GM06990 (cell line): Measurements from ENCODE around the gene FAM13B.

Experiments
- DNase-seq: peaks from one replicate; pipeline ENCODE4 v3.0.0-alpha.2; 2011; ENCODE audit not compliant: insufficient read length; ENCODE audit errors: extremely low read depth
- H3K27me3 ChIP-seq: replicated peaks from 2 replicates; pipeline ENCODE4 v1.6.0; 2011; ENCODE audit warnings: low read length; ENCODE audit not compliant: control insufficient read depth, insufficient read depth
- H3K36me3 ChIP-seq: 2 replicates; pipeline ENCODE4 v1.5.1; 2011; ENCODE audit warnings: low read length; ENCODE audit not compliant: control insufficient read depth, insufficient read depth
- H3K4me3 ChIP-seq: replicated peaks from 2 replicates; pipeline ENCODE4 v1.5.1; 2011; ENCODE audit warnings: low read depth, mild to moderate bottlenecking, control low read depth, low read length
- CTCF ChIP-seq: IDR thresholded peaks from 2 replicates; pipeline ENCODE4 v1.5.1; 2011; ENCODE audit warnings: low read length, control low read depth, mild to moderate bottlenecking, inconsistent platforms; ENCODE audit not compliant: insufficient read depth, poor library complexity, severe bottlenecking

FAM13B gene

DNA sequence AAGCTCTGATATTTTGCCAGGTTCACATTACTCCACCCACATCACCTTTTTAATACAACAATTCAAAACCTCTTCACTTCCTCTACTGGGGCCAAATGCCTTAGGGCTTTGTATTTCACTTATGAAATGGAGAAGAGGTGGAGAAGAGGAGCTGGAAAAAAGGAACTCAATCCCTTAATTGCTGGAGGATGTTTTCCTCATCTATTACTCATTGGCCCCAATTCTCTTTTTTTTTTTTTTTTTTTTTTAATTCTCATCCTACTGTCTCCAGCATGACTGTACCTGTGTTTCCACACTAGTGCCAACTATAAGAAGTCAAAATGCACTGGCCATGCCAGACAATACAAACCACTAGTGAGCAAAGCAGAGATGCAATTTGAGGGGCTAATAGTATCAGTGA lies 20.9 kb downstream of the FAM13B start:
- H3K36me3 ChIP-seq, result peaks cover 5% of the 10 kb centered on the region
- no peak for DNase-seq
- TF ChIP-seq CTCF, result no peak

DNA sequence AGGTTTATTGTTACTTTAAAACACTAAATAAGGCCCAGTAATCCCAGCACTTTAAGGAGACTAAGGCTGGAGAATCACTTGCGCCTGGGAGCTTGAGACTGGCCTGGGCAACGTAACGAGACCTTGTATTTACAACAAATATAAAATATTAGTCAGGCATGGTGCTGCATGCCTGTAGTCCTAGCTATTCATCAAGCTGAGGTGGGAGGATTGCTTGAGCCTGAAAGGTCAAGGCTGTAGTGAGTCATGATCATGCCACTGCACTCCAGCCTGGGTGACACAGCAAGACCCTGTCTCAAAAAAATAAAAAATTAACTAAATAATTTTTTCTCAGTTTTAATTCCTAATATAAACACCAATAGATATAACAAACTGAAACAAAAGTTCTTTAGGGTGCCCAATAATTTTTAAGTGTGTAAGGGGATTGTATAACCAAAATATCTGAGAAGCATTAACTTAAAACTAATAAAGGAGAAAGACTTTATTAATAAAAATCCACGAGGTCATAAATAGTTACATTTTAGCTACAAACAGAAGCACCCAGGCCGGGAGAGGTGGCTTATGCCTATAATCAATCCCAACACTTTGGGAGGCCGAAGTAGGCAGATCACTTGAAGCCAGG lies 32.7 kb downstream of the FAM13B start:
- Histone ChIP-seq H3K4me3 (no peak overlapping the region), H3K36me3 (peaks cover 5% of the 10 kb centered on the region), H3K27me3 (no peaks in the 10 kb centered on the region)
- DNase-seq, result no peak
- no peak for TF ChIP-seq CTCF

More for the DNA sequence above, 20.9 kb downstream of the FAM13B start:
- H3K27me3 ChIP-seq, result no peaks in the 10 kb centered on the region
- H3K4me3 ChIP-seq, result no peak overlapping the region

DNA sequence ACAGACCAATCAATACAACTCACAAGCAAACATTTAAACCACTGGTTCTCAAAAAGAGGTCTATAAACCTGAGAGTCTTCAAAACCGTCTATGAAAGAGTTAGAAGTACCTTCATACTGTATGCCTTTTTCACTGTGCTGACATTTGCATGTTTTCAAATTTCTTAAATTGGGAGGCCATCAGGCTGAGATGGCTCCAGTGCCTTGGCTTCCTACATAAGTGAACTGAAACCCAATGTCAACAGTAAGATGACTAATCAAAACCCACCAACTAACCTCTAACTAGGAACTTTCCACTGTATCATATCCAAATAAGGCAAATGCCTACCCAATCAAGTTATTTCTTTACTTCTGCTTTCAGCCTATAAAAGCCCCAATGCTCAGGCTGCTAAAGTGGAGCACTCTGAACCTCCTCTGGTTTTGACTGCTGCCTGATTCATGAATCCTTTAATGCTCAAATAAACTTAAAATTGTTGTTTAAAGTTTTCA lies 35.1 kb downstream of the FAM13B start:
- H3K36me3 ChIP-seq, result peaks cover 3% of the 10 kb centered on the region
- no peak for TF ChIP-seq CTCF
- DNase-seq, result peak; percentile 44
- no peak overlapping the region for H3K4me3 ChIP-seq
- no peaks in the 10 kb centered on the region for H3K27me3 ChIP-seq

DNA sequence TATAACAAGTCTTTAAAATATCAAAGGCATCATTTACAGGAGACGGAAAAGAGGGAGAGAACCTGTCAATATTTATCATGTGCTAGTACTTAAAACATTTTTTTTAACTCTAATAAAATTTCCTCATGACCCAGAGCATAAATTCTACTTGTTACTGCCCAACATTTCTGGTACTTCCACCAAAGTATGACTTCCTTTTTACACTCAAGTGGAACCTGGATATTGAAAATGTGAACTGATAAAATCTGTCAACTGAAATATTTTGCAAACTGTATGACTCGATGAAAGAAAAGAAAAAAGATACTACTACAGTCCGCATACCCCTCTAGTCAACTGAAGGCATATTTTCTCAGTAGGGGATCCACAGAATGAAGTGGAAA lies 37.1 kb downstream of the FAM13B start:
- H3K4me3 ChIP-seq, result no peak overlapping the region
- no peak for DNase-seq
- peaks cover 3% of the 10 kb centered on the region for H3K36me3 ChIP-seq
- H3K27me3 ChIP-seq, result no peaks in the 10 kb centered on the region
- TF ChIP-seq CTCF, result no peak

GRCh38 chr5:137995077-137995748 lies 37.7 kb downstream of the FAM13B start:
- no peak for TF ChIP-seq CTCF
- DNase-seq, result no peak
- Histone ChIP-seq H3K36me3 (peaks cover 3% of the 10 kb centered on the region), H3K27me3 (no peaks in the 10 kb centered on the region), H3K4me3 (no peak overlapping the region)

DNA sequence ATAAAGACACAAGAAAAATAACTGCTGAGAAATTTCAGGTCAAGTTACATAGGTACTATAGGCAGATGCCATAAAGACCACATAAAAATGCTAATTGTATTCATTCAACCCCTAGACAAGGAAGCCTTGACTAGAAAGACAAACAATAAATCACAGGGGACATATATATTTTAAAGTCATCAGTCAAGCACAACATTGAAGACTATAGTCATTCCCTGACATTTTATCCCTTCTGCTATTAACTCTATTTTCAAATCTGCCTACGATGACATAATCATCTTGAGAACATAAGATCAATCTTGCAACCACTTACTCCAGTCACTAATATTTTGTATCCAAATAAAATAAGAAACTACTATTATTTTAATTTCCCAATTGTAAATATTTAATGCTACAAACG lies 38.3 kb downstream of the FAM13B start:
- peaks cover 3% of the 10 kb centered on the region for H3K36me3 ChIP-seq
- no peaks in the 10 kb centered on the region for H3K27me3 ChIP-seq
- no peak overlapping the region for H3K4me3 ChIP-seq
- TF ChIP-seq CTCF, result no peak
- no peak for DNase-seq
